ENCODE results near the gene IL11.

IL11 gene

DNA sequence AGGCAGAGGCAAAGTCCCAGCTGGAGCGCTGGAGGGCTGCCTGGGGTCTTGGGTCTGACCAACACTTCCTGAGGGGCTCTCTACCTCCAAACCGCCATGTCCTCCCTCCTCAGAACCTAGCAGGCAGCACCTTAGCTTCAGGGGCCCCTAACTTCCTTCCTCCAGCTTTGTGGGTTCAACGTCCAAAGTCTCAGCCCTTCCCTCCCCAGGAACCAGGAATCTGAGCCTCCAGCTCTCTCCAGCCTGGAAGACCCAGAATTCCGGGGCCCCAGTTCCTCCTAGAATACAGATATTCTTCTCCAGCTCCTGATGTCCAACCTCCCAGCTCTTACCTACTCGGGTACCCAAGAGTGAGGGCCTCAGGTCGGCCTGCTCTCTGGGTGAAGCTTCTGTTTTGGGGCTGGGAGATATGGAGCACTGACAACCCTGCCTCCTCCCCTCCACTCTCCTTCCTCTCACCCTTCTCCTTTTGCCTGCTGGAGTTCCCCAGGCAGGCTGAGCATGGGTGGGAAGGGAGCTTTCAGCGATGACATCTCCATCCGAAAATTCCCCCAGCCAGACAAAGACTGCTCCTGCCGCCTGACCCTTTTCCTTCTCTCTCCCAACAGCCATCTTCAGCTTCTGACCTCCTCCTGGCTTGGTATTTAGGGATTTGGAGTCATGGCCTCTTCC, 48.7 kb downstream of the IL11 start:
- DNase-seq, result no peak

GRCh38 chr19:55320844-55321419, 49.3 kb downstream of the IL11 start:
- DNase-seq, result no peak

DNA sequence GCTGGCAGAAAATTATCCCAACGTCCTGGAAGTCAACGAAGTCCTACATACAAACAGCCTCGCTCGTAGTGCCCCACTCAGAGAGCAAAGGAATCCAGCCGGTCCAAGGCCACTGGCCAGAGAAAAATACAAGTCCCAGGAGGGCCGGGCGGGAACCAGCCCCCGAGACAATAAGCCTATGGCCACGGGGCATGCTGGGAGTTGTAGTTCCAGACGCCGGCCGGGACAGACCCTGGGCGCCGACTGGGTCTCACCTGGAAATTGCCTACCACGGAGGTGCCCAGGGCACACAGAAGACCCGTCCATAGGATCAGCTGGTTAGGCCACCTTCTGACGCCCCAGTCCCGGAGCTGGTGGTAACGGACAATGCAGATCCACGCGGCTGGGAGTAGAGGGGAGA, 50.5 kb downstream of the IL11 start:
- DNase-seq, result peak; percentile 37 to 92

GRCh38 chr19:55316646-55317045, 53.6 kb downstream of the IL11 start:
- DNase-seq, result no peak

- no peak for DNase-seq
Measured at GRCh38 chr19:55315956-55316525, 54.2 kb downstream of the IL11 start.

- no peak for DNase-seq
Measured at GRCh38 chr19:55314396-55314795, 55.9 kb downstream of the IL11 start.
